ENCODE data around the gene GIMAP8.
"Not testable (repeated sequence)": the region's sequence is repeated elsewhere in the genome, so short reads cannot be mapped to it uniquely, and the experiment has no call there.

Gene GIMAP8

DNA sequence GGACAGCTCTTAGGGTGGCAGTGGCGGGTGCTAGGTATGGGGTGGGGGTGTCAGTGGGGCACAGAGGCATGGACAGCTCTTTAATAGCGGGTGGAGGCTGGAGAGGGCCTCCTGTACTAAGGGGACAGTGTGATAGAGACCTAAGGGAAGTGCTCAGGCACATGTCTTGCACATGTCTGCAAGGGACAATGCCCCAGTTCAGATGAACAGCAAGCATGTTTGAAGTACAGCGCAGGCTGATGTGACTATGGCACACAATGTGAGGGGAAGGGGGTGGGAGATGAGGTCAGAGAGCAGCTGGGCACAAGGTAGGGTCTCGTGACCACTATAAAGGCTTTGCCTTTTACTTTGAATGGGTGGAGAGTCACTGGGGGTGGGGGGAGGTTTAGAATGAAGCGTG, 3.5 kb downstream of the GIMAP8 start:
- H3K36me3 ChIP-seq (ENCODE audit: control insufficient read depth in 4 of 4, insufficient read depth in 4 of 4, low read length in 3 of 4), result peaks cover 0 to 13% (median 2%) of the 10 kb centered on the region in 4 experiments
- WGBS (ENCODE audit: insufficient coverage), result 100% methylated on average over 3 of the region's 5 CpGs
- no peak overlapping the region for H3K4me3 ChIP-seq (ENCODE audit: control insufficient read depth in 1 of 7, extremely low read depth in 1 of 7, insufficient read depth in 4 of 7, low read depth in 2 of 7, low read length in 6 of 7)
- POLR2A ChIA-PET, result no interaction called here
- H3K4me1 ChIP-seq (ENCODE audit: control extremely low read depth in 1 of 4, control insufficient read depth in 4 of 4, insufficient read depth in 4 of 4, low read length in 3 of 4), result peaks cover 8 to 48% (median 32%) of the 10 kb centered on the region in 4 experiments
- H3K9me3 ChIP-seq (ENCODE audit: control extremely low read depth in 1 of 5, control insufficient read depth in 4 of 5, insufficient read depth in 2 of 5, low read depth in 1 of 5, low read length in 4 of 5), result peaks cover 0 to 12% (median 0%) of the 10 kb centered on the region in 5 experiments
- H3K27me3 ChIP-seq (replicated peaks in 2 of 5; ENCODE audit: control insufficient read depth in 4 of 5, insufficient read depth in 5 of 5, low read length in 4 of 5), result no peaks in the 10 kb centered on the region
- CTCF ChIA-PET, result interaction anchor here (0.8 kb wide), 1 partner anchor 8 kb away, joined by 3 read pairs; no protein-coding TSS in a partner anchor
- DNase-seq, result no peak
- H3K27ac ChIP-seq (ENCODE audit: insufficient read depth in 1 of 2, low read depth in 1 of 2, low read length in 2 of 2, poor library complexity in 1 of 2, severe bottlenecking in 2 of 2), result no peak overlapping the region

DNA sequence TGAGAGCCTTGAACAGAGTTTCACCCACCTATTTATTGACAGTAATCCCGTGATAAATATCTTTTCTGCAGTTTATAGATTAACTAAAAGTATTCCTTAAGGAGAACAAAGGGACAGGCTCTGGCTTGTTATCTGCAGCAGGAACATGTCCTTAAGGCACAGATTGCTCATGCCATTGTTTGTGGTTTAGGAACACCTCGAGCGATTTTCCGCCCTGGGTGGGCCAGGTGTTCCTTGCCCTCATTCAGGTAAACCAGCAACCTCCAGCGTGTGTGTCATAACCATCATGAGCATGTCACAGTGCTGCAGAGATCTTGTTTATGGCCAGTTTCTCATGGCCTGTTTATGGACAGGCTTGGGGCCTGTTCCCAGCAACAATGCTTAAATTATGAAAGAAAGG, 6.6 kb downstream of the GIMAP8 start:
- H3K27me3 ChIP-seq (replicated peaks in 2 of 5; ENCODE audit: control insufficient read depth in 4 of 5, insufficient read depth in 5 of 5, low read length in 4 of 5); CTCF ChIA-PET; H3K4me3 ChIP-seq (ENCODE audit: control insufficient read depth in 1 of 7, extremely low read depth in 1 of 7, insufficient read depth in 4 of 7, low read depth in 2 of 7, low read length in 6 of 7); POLR2A ChIA-PET; H3K27ac ChIP-seq (ENCODE audit: insufficient read depth in 1 of 2, low read depth in 1 of 2, low read length in 2 of 2, poor library complexity in 1 of 2, severe bottlenecking in 2 of 2); DNase-seq: not testable (repeated sequence)
- WGBS (ENCODE audit: insufficient coverage), result 94% methylated on average over 3 of the region's 5 CpGs
- Histone ChIP-seq H3K9me3 (ENCODE audit: control extremely low read depth in 1 of 5, control insufficient read depth in 4 of 5, insufficient read depth in 2 of 5, low read depth in 1 of 5, low read length in 4 of 5) (peaks cover 0 to 40% (median 11%) of the 10 kb centered on the region in 5 experiments), H3K4me1 (ENCODE audit: control extremely low read depth in 1 of 4, control insufficient read depth in 4 of 4, insufficient read depth in 4 of 4, low read length in 3 of 4) (peaks cover 1 to 18% (median 4%) of the 10 kb centered on the region in 4 experiments), H3K36me3 (ENCODE audit: control insufficient read depth in 4 of 4, insufficient read depth in 4 of 4, low read length in 3 of 4) (peaks cover 0 to 27% (median 4%) of the 10 kb centered on the region in 4 experiments)

DNA sequence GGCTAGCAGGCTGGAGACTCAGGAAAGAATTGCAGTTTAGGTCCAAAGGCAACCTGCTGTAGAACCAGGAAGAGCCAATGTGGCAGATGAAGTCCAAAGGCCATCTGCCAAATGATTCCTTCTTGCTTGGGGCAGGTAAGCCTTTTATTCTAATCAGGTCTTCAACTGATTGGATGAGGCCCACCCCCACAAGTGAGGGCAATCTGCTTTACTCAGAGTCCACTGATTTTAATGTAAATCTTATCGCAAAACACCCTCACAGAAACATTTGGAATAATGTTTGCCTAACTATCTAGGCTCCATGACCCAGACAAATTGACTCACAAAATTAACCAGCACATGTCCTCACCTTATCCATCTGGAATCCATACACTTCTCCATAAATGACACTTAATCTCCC, 7.8 kb downstream of the GIMAP8 start:
- H3K27me3 ChIP-seq (replicated peaks in 2 of 5; ENCODE audit: control insufficient read depth in 4 of 5, insufficient read depth in 5 of 5, low read length in 4 of 5), result no peaks in the 10 kb centered on the region
- peaks cover 0 to 51% (median 16%) of the 10 kb centered on the region in 5 experiments for H3K9me3 ChIP-seq (ENCODE audit: control extremely low read depth in 1 of 5, control insufficient read depth in 4 of 5, insufficient read depth in 2 of 5, low read depth in 1 of 5, low read length in 4 of 5)
- ChIA-PET POLR2A (no interaction called here), CTCF (no interaction called here)
- WGBS (ENCODE audit: insufficient coverage), result 100% methylated on average over 1 of the region's 1 CpG
- no peak overlapping the region for H3K4me3 ChIP-seq (ENCODE audit: control insufficient read depth in 1 of 7, extremely low read depth in 1 of 7, insufficient read depth in 4 of 7, low read depth in 2 of 7, low read length in 6 of 7)
- no peak for DNase-seq
- no peak overlapping the region for H3K27ac ChIP-seq (ENCODE audit: insufficient read depth in 1 of 2, low read depth in 1 of 2, low read length in 2 of 2, poor library complexity in 1 of 2, severe bottlenecking in 2 of 2)
- H3K4me1 ChIP-seq (ENCODE audit: control extremely low read depth in 1 of 4, control insufficient read depth in 4 of 4, insufficient read depth in 4 of 4, low read length in 3 of 4), result peaks cover 0 to 8% (median under 1%) of the 10 kb centered on the region in 4 experiments
- peaks cover 0 to 27% (median 4%) of the 10 kb centered on the region in 4 experiments for H3K36me3 ChIP-seq (ENCODE audit: control insufficient read depth in 4 of 4, insufficient read depth in 4 of 4, low read length in 3 of 4)

DNA sequence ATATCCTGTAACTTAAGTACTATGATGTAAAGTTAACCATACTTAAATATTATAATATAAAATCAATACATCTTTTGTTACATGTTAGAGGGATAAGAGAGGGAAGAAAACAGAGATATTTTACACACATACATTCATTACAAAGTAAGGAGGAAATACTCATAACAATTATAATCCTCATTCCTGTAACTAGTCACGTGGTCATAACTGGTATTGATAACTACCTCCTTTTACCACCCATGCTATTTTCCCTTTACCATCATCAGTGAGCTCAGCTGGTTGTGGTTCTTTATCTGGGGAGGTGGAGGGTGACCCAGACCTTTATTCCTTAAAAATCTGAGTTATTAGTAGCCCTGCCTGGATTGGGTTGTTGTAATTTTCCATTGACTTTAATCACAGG, 8.3 kb downstream of the GIMAP8 start:
- H3K4me3 ChIP-seq (ENCODE audit: control insufficient read depth in 1 of 7, extremely low read depth in 1 of 7, insufficient read depth in 4 of 7, low read depth in 2 of 7, low read length in 6 of 7), result no peak overlapping the region
- WGBS (ENCODE audit: insufficient coverage), result no CpG with 5 or more reads among the region's 1 CpG
- H3K27ac ChIP-seq (ENCODE audit: insufficient read depth in 1 of 2, low read depth in 1 of 2, low read length in 2 of 2, poor library complexity in 1 of 2, severe bottlenecking in 2 of 2), result no peak overlapping the region
- peaks cover 0 to 56% (median 21%) of the 10 kb centered on the region in 5 experiments for H3K9me3 ChIP-seq (ENCODE audit: control extremely low read depth in 1 of 5, control insufficient read depth in 4 of 5, insufficient read depth in 2 of 5, low read depth in 1 of 5, low read length in 4 of 5)
- no peaks in the 10 kb centered on the region for H3K27me3 ChIP-seq (replicated peaks in 2 of 5; ENCODE audit: control insufficient read depth in 4 of 5, insufficient read depth in 5 of 5, low read length in 4 of 5)
- DNase-seq, result no peak
- H3K4me1 ChIP-seq (ENCODE audit: control extremely low read depth in 1 of 4, control insufficient read depth in 4 of 4, insufficient read depth in 4 of 4, low read length in 3 of 4), result peaks cover 0 to 3% (median 0%) of the 10 kb centered on the region in 4 experiments
- POLR2A ChIA-PET, result no interaction called here
- peaks cover 0 to 31% (median 4%) of the 10 kb centered on the region in 4 experiments for H3K36me3 ChIP-seq (ENCODE audit: control insufficient read depth in 4 of 4, insufficient read depth in 4 of 4, low read length in 3 of 4)
- CTCF ChIA-PET, result no interaction called here

DNA sequence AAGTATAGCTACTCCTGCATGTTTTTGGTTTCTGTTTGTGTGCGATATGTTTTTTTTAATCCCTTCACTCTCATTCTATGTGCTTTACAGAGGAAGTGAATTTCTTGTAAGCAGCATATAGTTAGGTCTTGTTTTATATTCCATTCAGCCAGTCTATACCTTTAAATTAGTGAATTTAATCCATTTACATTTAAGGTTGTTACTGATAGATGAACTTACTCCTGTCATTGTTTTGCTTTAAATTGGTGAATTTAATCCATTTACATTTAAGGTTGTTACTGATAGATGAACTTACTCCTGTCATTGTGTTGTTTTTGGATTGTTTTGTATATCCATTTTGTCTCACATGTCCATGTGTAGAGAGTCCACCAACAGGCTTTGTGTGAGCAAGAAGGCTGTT, 11.1 kb downstream of the GIMAP8 start:
- WGBS (ENCODE audit: insufficient coverage), result no CpG with 5 or more reads among the region's 1 CpG
- H3K9me3 ChIP-seq (ENCODE audit: control extremely low read depth in 1 of 5, control insufficient read depth in 4 of 5, insufficient read depth in 2 of 5, low read depth in 1 of 5, low read length in 4 of 5), result peaks cover 0 to 54% (median 23%) of the 10 kb centered on the region in 5 experiments
- H3K4me1 ChIP-seq (ENCODE audit: control extremely low read depth in 1 of 4, control insufficient read depth in 4 of 4, insufficient read depth in 4 of 4, low read length in 3 of 4), result no peaks in the 10 kb centered on the region
- no peak overlapping the region for H3K4me3 ChIP-seq (ENCODE audit: control insufficient read depth in 1 of 7, extremely low read depth in 1 of 7, insufficient read depth in 4 of 7, low read depth in 2 of 7, low read length in 6 of 7)
- peaks cover 0 to 22% (median 4%) of the 10 kb centered on the region in 4 experiments for H3K36me3 ChIP-seq (ENCODE audit: control insufficient read depth in 4 of 4, insufficient read depth in 4 of 4, low read length in 3 of 4)
- no peak for DNase-seq
- H3K27ac ChIP-seq (ENCODE audit: insufficient read depth in 1 of 2, low read depth in 1 of 2, low read length in 2 of 2, poor library complexity in 1 of 2, severe bottlenecking in 2 of 2), result no peak overlapping the region
- POLR2A ChIA-PET, result no interaction called here
- no peaks in the 10 kb centered on the region for H3K27me3 ChIP-seq (replicated peaks in 2 of 5; ENCODE audit: control insufficient read depth in 4 of 5, insufficient read depth in 5 of 5, low read length in 4 of 5)
- CTCF ChIA-PET, result no interaction called here

DNA sequence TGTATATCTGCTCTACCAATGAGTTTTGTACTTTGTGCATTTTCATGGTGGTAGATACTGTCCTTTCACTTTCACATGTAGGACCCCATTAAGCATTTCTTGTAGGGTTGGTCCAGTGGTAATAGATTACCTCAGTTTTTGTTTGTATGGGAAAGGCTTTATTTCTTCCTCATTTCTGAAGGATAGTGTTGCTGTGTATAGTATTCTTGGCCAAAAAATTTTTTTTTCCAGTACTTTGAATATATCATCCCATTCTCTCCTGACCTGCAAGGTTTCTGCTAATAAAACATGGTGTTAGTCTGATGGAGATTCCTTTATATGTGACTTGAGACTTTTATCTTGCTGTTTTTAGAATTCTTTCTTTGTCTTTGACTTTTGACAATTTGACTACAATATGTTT, 12.0 kb downstream of the GIMAP8 start:
- no peak overlapping the region for H3K27ac ChIP-seq (ENCODE audit: insufficient read depth in 1 of 2, low read depth in 1 of 2, low read length in 2 of 2, poor library complexity in 1 of 2, severe bottlenecking in 2 of 2)
- H3K4me3 ChIP-seq (ENCODE audit: control insufficient read depth in 1 of 7, extremely low read depth in 1 of 7, insufficient read depth in 4 of 7, low read depth in 2 of 7, low read length in 6 of 7), result no peak overlapping the region
- H3K36me3 ChIP-seq (ENCODE audit: control insufficient read depth in 4 of 4, insufficient read depth in 4 of 4, low read length in 3 of 4), result peaks cover 0 to 29% (median 7%) of the 10 kb centered on the region in 4 experiments
- no peaks in the 10 kb centered on the region for H3K4me1 ChIP-seq (ENCODE audit: control extremely low read depth in 1 of 4, control insufficient read depth in 4 of 4, insufficient read depth in 4 of 4, low read length in 3 of 4)
- ChIA-PET POLR2A (no interaction called here), CTCF (no interaction called here)
- no peak for DNase-seq
- no peaks in the 10 kb centered on the region for H3K27me3 ChIP-seq (replicated peaks in 2 of 5; ENCODE audit: control insufficient read depth in 4 of 5, insufficient read depth in 5 of 5, low read length in 4 of 5)
- H3K9me3 ChIP-seq (ENCODE audit: control extremely low read depth in 1 of 5, control insufficient read depth in 4 of 5, insufficient read depth in 2 of 5, low read depth in 1 of 5, low read length in 4 of 5), result peaks cover 0 to 53% (median 22%) of the 10 kb centered on the region in 5 experiments

DNA sequence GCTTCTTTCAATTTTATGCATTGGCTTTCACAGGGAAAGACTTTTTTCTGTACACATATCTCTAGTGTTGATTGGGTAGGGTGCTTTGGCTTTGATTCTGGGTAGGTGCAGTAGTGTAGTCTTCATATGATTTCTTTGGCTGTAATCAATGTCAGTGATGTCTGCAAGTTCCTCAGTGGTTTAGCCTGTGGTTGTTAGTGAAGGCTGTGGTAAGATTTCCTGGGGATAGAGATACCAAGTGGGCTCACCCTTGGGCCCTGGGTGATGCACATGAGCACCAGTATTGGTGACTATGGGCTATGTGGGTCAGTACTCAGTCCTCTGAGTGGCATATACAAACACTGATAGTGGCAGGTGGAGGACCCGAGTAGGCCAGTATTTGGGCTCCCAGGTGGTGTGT, 13.0 kb downstream of the GIMAP8 start:
- CTCF ChIA-PET, result no interaction called here
- 100% methylated on average over 1 of the region's 1 CpG for WGBS (ENCODE audit: insufficient coverage)
- no peak overlapping the region for H3K27ac ChIP-seq (ENCODE audit: insufficient read depth in 1 of 2, low read depth in 1 of 2, low read length in 2 of 2, poor library complexity in 1 of 2, severe bottlenecking in 2 of 2)

More for the DNA sequence above, 13.0 kb downstream of the GIMAP8 start:
- no peaks in the 10 kb centered on the region for H3K27me3 ChIP-seq (replicated peaks in 2 of 5; ENCODE audit: control insufficient read depth in 4 of 5, insufficient read depth in 5 of 5, low read length in 4 of 5)
- POLR2A ChIA-PET, result no interaction called here
- peaks cover 0 to 51% (median 18%) of the 10 kb centered on the region in 5 experiments for H3K9me3 ChIP-seq (ENCODE audit: control extremely low read depth in 1 of 5, control insufficient read depth in 4 of 5, insufficient read depth in 2 of 5, low read depth in 1 of 5, low read length in 4 of 5)
- H3K36me3 ChIP-seq (ENCODE audit: control insufficient read depth in 4 of 4, insufficient read depth in 4 of 4, low read length in 3 of 4), result peaks cover 0 to 38% (median 6%) of the 10 kb centered on the region in 4 experiments
- no peak for DNase-seq
- no peak overlapping the region for H3K4me3 ChIP-seq (ENCODE audit: control insufficient read depth in 1 of 7, extremely low read depth in 1 of 7, insufficient read depth in 4 of 7, low read depth in 2 of 7, low read length in 6 of 7)
- H3K4me1 ChIP-seq (ENCODE audit: control extremely low read depth in 1 of 4, control insufficient read depth in 4 of 4, insufficient read depth in 4 of 4, low read length in 3 of 4), result no peaks in the 10 kb centered on the region

Measured in common myeloid progenitor, CD34-positive (primary cell).